ENCODE data around the gene ZC3H7A.

GRCh38 chr16:11797166-11797956 lies at the start of gene ZC3H7A:
- TF ChIP-seq, protein P1, sequence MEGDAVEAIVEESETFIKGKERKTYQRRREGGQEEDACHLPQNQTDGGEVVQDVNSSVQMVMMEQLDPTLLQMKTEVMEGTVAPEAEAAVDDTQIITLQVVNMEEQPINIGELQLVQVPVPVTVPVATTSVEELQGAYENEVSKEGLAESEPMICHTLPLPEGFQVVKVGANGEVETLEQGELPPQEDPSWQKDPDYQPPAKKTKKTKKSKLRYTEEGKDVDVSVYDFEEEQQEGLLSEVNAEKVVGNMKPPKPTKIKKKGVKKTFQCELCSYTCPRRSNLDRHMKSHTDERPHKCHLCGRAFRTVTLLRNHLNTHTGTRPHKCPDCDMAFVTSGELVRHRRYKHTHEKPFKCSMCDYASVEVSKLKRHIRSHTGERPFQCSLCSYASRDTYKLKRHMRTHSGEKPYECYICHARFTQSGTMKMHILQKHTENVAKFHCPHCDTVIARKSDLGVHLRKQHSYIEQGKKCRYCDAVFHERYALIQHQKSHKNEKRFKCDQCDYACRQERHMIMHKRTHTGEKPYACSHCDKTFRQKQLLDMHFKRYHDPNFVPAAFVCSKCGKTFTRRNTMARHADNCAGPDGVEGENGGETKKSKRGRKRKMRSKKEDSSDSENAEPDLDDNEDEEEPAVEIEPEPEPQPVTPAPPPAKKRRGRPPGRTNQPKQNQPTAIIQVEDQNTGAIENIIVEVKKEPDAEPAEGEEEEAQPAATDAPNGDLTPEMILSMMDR (conservative IDR thresholded peaks at IDR 0.05), result no peak; the same call in 1 of the 2 replicates
- TF ChIP-seq EZH2 (IDR thresholded peaks at IDR 0.05; ENCODE audit: low read depth), result no peak
